ENCODE data around the gene LRCH4. TPM values are rescaled to one million over a fixed set of nuclear protein-coding genes. Genes with fewer than 3 reads are reported as not detected.
A peak's percentile ranks its signal among the peaks of the same experiment; 100 is the strongest.

LRCH4 gene
- total RNA-seq, 3 donors from 2014 or later (not counting 1 experiment from before 2014, with no cell fraction given) = 282 to 296 (median 289) TPM

DNA sequence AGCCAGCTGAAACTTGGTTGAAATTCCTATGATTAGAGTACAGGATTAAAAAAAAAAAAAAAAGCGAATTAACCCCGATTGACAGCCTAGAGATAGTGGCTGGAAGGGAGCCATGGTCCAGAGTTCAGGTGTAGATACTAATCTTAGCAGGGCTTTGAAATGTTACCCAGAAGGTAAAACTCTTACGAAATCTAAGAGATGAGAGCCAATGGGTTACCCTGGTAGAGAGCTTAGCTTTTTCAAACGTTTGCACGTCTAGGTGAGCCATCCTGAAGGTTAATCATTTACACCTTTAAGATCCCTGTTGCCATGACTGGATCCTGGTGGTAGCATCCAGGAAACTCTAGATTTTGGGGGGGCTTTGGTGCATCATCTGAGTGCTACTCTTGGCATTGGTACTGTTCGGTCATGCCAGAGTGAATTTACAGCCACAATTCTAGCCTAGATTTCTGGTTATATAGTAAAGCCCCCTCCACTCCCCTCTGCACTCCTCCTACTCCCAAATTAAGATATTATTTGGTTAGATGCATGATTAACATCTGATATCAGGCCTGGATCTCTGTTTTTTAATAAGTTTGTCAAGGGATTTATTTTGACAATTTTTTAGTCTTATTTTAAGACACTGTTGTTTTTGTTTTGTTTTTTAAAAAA is 45.7 kb downstream of the LRCH4 start:
- H3K9me3 Mint-ChIP-seq = no peaks in the 10 kb centered on the region
- peak overlapping the region in 1 of 2 donors; percentile 90 for H3K27ac Mint-ChIP-seq
- H3K9me3 ChIP-seq (ENCODE audit: control insufficient read depth, insufficient read depth, low read length) = no peaks in the 10 kb centered on the region
- peak overlapping the region; percentile 90 for H3K4me3 Mint-ChIP-seq
- ATAC-seq (no peak), DNase-seq (no peak)
- no peaks in the 10 kb centered on the region for H3K36me3 ChIP-seq (ENCODE audit: control insufficient read depth, insufficient read depth, low read length)
- H3K27me3 Mint-ChIP-seq (ENCODE audit: low read depth in 2 of 2) = no peaks in the 10 kb centered on the region
- H3K36me3 Mint-ChIP-seq = no peaks in the 10 kb centered on the region
- peak overlapping the region; percentile 55 for H3K4me3 ChIP-seq (ENCODE audit: low read length)
- intact Hi-C loops (cut with micrococcal nuclease) = no loop called here
- H3K27ac ChIP-seq (ENCODE audit: low read length) = no peak overlapping the region
- WGBS (ENCODE audit: insufficient coverage) = 66% methylated on average over 6 of the region's 6 CpGs
- TF ChIP-seq, protein P1, sequence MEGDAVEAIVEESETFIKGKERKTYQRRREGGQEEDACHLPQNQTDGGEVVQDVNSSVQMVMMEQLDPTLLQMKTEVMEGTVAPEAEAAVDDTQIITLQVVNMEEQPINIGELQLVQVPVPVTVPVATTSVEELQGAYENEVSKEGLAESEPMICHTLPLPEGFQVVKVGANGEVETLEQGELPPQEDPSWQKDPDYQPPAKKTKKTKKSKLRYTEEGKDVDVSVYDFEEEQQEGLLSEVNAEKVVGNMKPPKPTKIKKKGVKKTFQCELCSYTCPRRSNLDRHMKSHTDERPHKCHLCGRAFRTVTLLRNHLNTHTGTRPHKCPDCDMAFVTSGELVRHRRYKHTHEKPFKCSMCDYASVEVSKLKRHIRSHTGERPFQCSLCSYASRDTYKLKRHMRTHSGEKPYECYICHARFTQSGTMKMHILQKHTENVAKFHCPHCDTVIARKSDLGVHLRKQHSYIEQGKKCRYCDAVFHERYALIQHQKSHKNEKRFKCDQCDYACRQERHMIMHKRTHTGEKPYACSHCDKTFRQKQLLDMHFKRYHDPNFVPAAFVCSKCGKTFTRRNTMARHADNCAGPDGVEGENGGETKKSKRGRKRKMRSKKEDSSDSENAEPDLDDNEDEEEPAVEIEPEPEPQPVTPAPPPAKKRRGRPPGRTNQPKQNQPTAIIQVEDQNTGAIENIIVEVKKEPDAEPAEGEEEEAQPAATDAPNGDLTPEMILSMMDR (IDR thresholded peaks at IDR 0.05) = no peak
- no peaks in the 10 kb centered on the region for H3K27me3 ChIP-seq (ENCODE audit: control insufficient read depth, insufficient read depth, low read length)
- H3K4me1 ChIP-seq (ENCODE audit: control insufficient read depth, insufficient read depth, low read length) = peaks cover 47% of the 10 kb centered on the region
- H3K4me1 Mint-ChIP-seq = peaks cover 59 to 66% of the 10 kb centered on the region in 2 donors

DNA sequence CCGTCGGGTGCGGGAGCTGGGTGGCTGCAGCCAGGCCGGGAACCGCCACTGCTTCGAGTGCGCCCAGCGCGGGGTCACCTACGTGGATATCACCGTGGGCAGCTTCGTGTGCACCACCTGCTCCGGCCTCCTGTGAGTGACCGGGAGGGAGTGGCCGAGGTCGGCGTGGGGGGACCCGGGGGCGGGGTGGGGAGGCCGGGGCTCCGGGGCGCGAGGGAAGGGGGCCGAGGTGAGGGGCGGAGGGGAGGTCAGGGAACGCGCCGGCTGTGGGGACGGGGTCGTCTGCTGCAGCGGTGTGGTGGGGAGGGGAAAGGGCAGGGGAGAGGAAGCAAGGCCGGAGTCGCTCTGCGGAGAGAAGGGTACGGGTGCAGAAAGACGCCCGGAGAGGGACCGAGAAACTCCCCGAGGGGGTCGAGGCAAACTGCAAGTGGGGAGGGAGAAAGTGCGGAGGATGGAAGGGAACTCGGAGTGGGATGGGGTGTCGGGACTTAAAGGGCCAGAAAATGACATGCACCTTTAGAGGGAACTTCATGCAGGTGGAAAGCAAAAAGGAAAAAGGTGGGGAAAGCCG is 46.4 kb downstream of the LRCH4 start:
- no peaks in the 10 kb centered on the region for H3K36me3 ChIP-seq (ENCODE audit: control insufficient read depth, insufficient read depth, low read length)
- peak overlapping the region; percentile 55 for H3K4me3 ChIP-seq (ENCODE audit: low read length)
- no peak overlapping the region for H3K27ac ChIP-seq (ENCODE audit: low read length)
- TF ChIP-seq, protein P1 (IDR thresholded peaks at IDR 0.05) = no peak
- no peaks in the 10 kb centered on the region for H3K27me3 ChIP-seq (ENCODE audit: control insufficient read depth, insufficient read depth, low read length)
- peak overlapping the region; percentile 99 for H3K4me3 Mint-ChIP-seq
- H3K9me3 ChIP-seq (ENCODE audit: control insufficient read depth, insufficient read depth, low read length) = no peaks in the 10 kb centered on the region
- peaks cover 44% of the 10 kb centered on the region for H3K4me1 ChIP-seq (ENCODE audit: control insufficient read depth, insufficient read depth, low read length)
- H3K27ac Mint-ChIP-seq = peak overlapping the region; percentile 79 to 90
- peaks cover 53 to 59% of the 10 kb centered on the region in 2 donors for H3K4me1 Mint-ChIP-seq
- no peaks in the 10 kb centered on the region for H3K9me3 Mint-ChIP-seq
- intact Hi-C loops (cut with micrococcal nuclease) = no loop called here
- H3K27me3 Mint-ChIP-seq (ENCODE audit: low read depth in 2 of 2) = no peaks in the 10 kb centered on the region
- H3K36me3 Mint-ChIP-seq = no peaks in the 10 kb centered on the region
- DNase-seq (peak in 1 of 2 donors; percentile 35), ATAC-seq (no peak)
- WGBS (ENCODE audit: insufficient coverage) = under 1% methylated on average over 44 of the region's 44 CpGs

DNA sequence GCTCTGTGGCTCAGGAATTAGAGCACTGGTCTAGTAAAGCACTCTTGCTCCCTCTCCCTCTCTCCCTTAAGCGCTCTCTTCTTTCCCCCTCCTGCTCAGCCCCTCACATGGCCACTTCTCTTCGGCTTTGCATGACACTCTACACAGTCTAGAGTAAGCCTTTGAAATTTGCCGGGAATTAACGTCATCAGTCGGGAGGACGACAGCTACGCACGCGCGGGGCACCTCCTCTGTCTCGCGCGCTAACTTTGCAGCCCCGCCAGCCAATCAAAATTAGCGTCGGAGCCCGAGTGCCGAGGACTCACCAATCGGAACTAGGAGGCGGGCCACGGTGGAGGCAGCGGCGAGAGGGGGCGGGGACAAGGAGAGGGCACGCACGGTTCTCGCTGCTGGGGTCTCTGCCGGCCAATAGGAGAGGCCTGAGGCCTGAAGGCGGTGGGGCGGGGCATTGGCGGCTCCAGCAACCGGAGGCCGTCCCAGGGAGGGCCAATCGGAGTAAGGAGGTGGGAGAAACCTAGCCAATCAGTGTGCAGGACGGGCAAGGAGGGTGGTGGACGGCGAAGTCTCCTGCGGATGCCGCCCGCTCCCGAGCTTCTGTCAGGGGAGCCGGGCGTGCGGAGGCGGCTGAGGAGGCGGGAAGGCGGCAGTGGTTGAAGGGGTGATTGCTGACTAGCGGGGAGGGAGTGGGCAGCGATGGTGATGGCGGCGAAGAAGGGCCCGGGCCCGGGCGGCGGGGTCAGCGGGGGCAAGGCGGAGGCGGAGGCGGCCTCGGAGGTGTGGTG is 47.1 kb downstream of the LRCH4 start, which contains the start of gene AGFG2:
AGFG2 (plus strand) TSS at position 550 of the 782 bp plus-strand sequence; CDS start at position 694, 144 bp downstream.
- intact Hi-C loops (cut with micrococcal nuclease) = no loop called here
- peak within 1 kb of the TSS; percentile 55 for H3K4me3 ChIP-seq (ENCODE audit: low read length)
- Mint-ChIP-seq H3K9me3 (no peaks in the 10 kb centered on the region), H3K4me3 (peak within 1 kb of the TSS; percentile 99), H3K4me1 (peaks cover 46 to 53% of the 10 kb centered on the region in 2 donors), H3K27me3 (ENCODE audit: low read depth in 2 of 2) (no peaks in the 10 kb centered on the region), H3K36me3 (no peaks in the 10 kb centered on the region), H3K27ac (peak within 1 kb of the TSS; percentile 79 to 90)
- no peaks in the 10 kb centered on the region for H3K9me3 ChIP-seq (ENCODE audit: control insufficient read depth, insufficient read depth, low read length)
- peak; percentile 100 for DNase-seq
- no peaks in the 10 kb centered on the region for H3K36me3 ChIP-seq (ENCODE audit: control insufficient read depth, insufficient read depth, low read length)
- H3K27me3 ChIP-seq (ENCODE audit: control insufficient read depth, insufficient read depth, low read length) = no peaks in the 10 kb centered on the region
- under 1% methylated on average over 60 of the region's 60 CpGs for WGBS (ENCODE audit: insufficient coverage)
- peak within 1 kb of the TSS; percentile 20 for H3K27ac ChIP-seq (ENCODE audit: low read length)
- H3K4me1 ChIP-seq (ENCODE audit: control insufficient read depth, insufficient read depth, low read length) = peaks cover 39% of the 10 kb centered on the region
- TF ChIP-seq, protein P1 (IDR thresholded peaks at IDR 0.05) = no peak
- ATAC-seq = peak; percentile 96 to 100 (median 96)
